ENCODE data around the gene PLK1.

The PLK1 gene

GRCh38 chr16:23679274-23679985 is 741 bp downstream of the PLK1 start:
- in situ Hi-C loops (cut with HindIII; ENCODE audit: low sequenced_read_pairs), result loop anchor here (10.0 kb wide), 1 partner anchor 65 kb away; no protein-coding TSS in a partner anchor

- in situ Hi-C loops (cut with HindIII; ENCODE audit: low sequenced_read_pairs), result loop anchor here (10.0 kb wide), 1 partner anchor 65 kb away; no protein-coding TSS in a partner anchor
These were observed 1.3 kb downstream of the PLK1 start for GRCh38 chr16:23679986-23680336.

- in situ Hi-C loops (cut with HindIII; ENCODE audit: low sequenced_read_pairs), result no loop called here
These were observed 3.5 kb downstream of the PLK1 start for GRCh38 chr16:23682181-23682580.

GRCh38 chr16:23683487-23683886 is 4.8 kb downstream of the PLK1 start:
- in situ Hi-C loops (cut with HindIII; ENCODE audit: low sequenced_read_pairs), result no loop called here

GRCh38 chr16:23687034-23687808 is 8.5 kb downstream of the PLK1 start:
- in situ Hi-C loops (cut with HindIII; ENCODE audit: low sequenced_read_pairs), result no loop called here

- in situ Hi-C loops (cut with HindIII; ENCODE audit: low sequenced_read_pairs), result no loop called here
These were observed 10.9 kb downstream of the PLK1 start for GRCh38 chr16:23689442-23690187.

DNA sequence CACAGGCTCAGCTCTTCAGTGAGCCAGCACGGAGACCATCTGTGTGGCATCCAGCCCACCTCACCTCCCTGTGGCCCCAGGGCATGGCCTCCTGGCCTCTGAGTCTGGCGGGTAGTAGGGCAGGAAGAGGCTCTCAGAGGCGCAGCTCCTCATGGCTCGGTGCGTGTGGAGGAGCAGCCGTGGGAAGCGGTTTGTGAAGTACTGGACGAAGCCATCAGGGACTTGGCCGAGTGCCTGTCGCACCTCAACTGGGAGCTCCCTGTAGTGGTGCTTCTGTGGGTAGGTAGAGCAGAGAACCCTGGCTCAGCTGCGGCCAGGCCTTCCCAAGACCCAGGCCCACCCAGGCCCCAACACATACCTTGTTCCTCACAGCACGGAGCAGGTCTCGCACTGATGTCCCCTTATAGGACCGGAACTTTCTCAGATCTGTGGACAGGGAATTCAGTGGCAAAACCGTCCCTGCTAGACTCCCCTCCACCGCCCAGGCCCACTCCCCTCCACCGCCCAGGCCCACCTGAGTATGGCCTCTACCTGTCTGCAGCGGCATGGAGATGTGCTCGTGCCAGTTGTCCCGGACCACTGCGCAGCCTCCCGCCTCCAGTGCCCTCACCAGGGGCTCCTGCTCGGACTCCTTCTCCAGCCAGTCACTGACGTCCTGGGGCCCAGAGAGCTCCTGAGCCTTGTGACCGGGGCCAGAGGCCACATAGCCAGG is 12.2 kb downstream of the PLK1 start:
- in situ Hi-C loops (cut with HindIII; ENCODE audit: low sequenced_read_pairs), result no loop called here

- in situ Hi-C loops (cut with HindIII; ENCODE audit: low sequenced_read_pairs), result no loop called here
These were observed 12.9 kb downstream of the PLK1 start for GRCh38 chr16:23691483-23692189.

DNA sequence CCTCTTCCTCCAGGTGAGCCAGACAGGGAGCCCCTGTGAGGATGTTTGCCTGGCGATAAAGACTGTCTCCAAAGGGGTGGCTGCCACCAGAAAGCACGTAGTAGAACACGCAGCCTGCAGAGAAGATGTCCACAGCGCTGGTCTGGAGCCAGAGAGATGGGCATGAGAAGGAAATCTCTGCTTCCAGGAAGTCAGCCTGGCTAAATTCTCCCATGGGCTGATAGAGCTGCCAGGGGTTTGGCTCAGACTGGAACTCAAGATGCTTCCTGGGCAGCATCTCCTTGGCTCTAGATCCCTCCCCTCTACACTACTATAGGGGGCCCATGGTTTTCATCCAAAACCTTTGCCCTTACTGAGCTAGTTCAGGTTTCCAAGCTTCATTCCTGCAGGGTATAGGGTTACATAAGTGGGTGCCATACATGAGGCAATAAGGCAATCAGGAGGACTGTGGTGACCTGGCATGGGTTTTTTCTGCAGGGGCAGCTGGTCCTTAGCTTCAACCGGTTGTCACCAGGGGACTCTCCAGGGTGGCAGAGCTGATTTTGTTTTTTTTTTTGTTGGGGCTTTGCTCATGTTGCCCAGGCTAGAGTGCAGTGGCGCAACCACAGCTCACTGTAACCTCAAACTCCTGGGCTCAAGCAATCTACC is 13.6 kb downstream of the PLK1 start:
- in situ Hi-C loops (cut with HindIII; ENCODE audit: low sequenced_read_pairs), result no loop called here

- in situ Hi-C loops (cut with HindIII; ENCODE audit: low sequenced_read_pairs), result no loop called here
These were observed 15.6 kb downstream of the PLK1 start for GRCh38 chr16:23694265-23694643.

DNA sequence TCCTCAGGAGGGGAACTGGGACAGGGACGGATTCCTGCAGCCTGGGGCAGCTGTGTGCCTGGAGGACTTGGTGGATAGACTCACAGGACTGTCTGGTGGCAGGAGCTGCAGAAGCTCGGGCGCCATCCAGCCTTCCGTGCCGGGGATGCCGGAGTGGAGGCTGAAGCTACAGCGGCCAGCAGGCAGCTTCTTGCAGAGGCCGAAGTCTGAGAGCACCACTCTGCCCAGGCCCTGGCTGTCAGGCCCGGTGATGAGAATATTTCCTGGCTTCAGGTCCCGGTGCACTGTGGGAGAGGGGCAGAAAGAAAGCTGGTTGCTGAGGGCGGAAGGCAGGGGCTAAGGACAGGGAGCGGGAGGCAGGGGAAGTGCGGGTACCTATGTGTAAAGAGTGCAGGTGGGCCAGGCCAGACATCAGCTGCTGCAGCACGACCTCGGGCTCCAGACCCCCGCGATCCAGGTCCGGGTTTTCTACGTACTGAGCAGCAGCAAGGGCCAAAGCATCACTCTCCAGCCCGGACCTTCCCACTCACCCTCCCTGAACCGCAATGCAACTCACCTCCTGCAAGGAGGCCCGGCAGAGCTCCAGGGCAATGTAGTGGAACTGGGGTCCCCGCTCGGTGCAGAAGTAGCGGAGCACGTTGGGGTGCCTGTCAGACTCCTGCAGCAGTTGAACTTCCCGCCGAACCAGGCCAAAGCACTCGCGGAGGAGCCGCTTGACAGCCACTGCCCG is 16.1 kb downstream of the PLK1 start:
- in situ Hi-C loops (cut with HindIII; ENCODE audit: low sequenced_read_pairs), result no loop called here

- in situ Hi-C loops (cut with HindIII; ENCODE audit: low sequenced_read_pairs), result no loop called here
These were observed 17.1 kb downstream of the PLK1 start for GRCh38 chr16:23695756-23696155.

- in situ Hi-C loops (cut with HindIII; ENCODE audit: low sequenced_read_pairs), result no loop called here
These were observed 20.4 kb downstream of the PLK1 start for GRCh38 chr16:23699100-23699499.

GRCh38 chr16:23700093-23700492 is 21.4 kb downstream of the PLK1 start:
- in situ Hi-C loops (cut with HindIII; ENCODE audit: low sequenced_read_pairs), result no loop called here

- in situ Hi-C loops (cut with HindIII; ENCODE audit: low sequenced_read_pairs), result no loop called here
These were observed 21.8 kb downstream of the PLK1 start for GRCh38 chr16:23700509-23700908.

GRCh38 chr16:23701045-23701444 is 22.4 kb downstream of the PLK1 start:
- in situ Hi-C loops (cut with HindIII; ENCODE audit: low sequenced_read_pairs), result no loop called here

DNA sequence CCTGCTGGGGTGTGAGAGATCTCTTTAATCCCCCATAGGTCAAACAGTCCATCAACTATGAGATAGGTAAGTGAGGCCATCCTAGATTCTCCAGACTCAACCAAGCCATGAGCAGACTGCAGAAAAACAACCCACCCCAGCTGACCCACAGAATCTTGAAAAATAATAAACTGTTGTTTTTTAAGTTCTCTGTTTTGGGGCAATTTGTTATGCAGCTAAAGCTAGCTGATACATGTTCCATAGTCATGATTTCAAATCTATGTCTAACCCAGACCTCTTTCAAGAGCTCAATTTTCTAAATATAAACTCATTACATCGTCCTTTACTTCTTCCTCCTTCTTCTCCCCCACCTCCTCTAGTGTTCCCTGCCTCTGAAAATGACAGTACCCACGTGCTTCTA is 24.3 kb downstream of the PLK1 start:
- in situ Hi-C loops (cut with HindIII; ENCODE audit: low sequenced_read_pairs), result no loop called here

DNA sequence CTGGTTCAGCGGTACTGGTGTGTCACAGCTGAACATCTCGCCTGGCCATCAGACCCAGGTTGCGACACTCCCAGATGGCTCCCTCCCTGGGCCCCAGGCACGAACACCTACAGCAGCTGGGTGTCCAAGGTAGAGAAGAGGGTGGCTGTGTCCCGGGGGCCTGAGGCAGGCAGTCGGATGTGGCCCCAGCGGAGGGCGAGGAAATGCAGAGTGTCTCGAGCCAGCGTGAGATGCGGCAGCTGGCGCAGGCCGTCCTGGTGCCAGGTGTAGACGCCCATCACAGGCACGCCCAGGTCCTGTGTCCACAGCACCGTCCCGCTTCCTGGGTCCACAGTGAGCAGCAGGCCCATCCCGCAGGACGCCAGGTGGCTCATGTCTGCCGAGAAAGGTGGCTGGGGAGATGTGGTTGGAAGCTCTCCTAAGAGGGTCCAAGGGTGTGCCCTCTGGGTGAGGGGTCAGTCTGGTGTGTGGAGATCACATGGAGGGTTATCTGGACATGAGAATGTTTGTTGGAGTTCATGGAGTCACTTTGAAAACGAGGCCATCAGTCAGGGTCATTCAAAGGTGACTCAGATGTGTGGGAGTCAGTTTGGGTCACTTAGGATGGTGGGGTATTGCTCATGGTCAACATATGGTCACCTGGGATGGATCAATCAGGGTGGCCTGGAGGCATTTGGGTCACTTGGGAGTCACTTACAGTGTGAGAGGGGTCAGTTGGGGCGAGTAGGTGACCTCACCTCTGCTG is 26.3 kb downstream of the PLK1 start:
- in situ Hi-C loops (cut with HindIII; ENCODE audit: low sequenced_read_pairs), result no loop called here

DNA sequence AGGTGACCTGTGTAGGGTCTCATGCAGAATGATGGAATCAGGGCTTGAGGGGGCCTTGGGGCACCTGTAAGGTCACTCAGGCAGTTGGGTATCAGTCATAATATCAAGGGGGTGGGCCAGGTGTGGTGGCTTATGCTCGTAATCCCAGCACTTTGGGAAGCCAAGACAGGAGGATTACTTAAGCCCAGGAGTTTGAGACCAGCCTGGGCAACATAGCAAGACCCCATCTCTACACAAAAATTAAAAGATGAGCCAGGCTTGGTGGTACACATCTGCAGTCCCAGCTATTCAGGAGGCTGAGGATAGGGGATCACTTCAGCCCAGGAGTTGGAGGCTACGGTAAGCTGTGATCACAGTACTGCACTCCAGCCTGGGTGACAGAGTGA is 26.8 kb downstream of the PLK1 start:
- in situ Hi-C loops (cut with HindIII; ENCODE audit: low sequenced_read_pairs), result no loop called here
